ENCODE results near the gene GRAMD1A.
"Not testable (repeated sequence)": the region's sequence is repeated elsewhere in the genome, so short reads cannot be mapped to it uniquely, and the experiment has no call there.

GRAMD1A gene

GRCh38 chr19:34992582-34992981, 7.5 kb upstream of the GRAMD1A start:
- H3K4me1 ChIP-seq (ENCODE audit: control insufficient read depth in 2 of 2, insufficient read depth in 2 of 2, low read length in 2 of 2), result peaks cover 20 to 21% of the 10 kb centered on the region in 2 donors
- H3K4me3 ChIP-seq (ENCODE audit: low read length in 2 of 2); H3K27me3 ChIP-seq (ENCODE audit: control insufficient read depth in 2 of 2, insufficient read depth in 2 of 2, low read length in 2 of 2); H3K9me3 ChIP-seq (ENCODE audit: control insufficient read depth in 2 of 2, low read length in 2 of 2); H3K9ac ChIP-seq (ENCODE audit: low read depth in 1 of 2, low read length in 2 of 2); H3K27ac ChIP-seq (ENCODE audit: low read depth in 2 of 2, low read length in 2 of 2); H3K36me3 ChIP-seq (ENCODE audit: control insufficient read depth in 2 of 2, insufficient read depth in 2 of 2, low read length in 2 of 2): not testable (repeated sequence)

DNA sequence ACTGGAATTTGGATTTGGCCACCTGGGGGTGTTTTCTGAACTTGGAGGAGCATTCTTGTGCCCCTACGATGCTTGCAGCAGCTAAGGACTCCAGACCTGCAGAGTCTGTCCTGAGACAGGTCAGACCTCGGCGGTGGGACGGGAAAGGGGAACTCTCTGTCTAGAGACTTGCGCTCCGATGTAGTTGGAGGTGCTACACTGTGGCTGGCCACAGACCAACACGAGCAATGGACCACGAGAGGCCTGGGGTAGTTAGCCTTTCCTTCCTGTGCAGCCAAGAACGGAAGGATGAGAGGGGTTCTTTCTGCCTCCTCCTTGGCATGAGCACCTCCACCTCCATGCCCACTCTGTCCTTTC, 5.9 kb upstream of the GRAMD1A start:
- Histone ChIP-seq H3K9ac (ENCODE audit: low read depth in 1 of 2, low read length in 2 of 2) (peak overlapping the region in 1 of 2 donors; percentile 48), H3K9me3 (ENCODE audit: control insufficient read depth in 2 of 2, low read length in 2 of 2) (no peaks in the 10 kb centered on the region), H3K27me3 (ENCODE audit: control insufficient read depth in 2 of 2, insufficient read depth in 2 of 2, low read length in 2 of 2) (no peaks in the 10 kb centered on the region), H3K36me3 (ENCODE audit: control insufficient read depth in 2 of 2, insufficient read depth in 2 of 2, low read length in 2 of 2) (no peaks in the 10 kb centered on the region), H3K4me1 (ENCODE audit: control insufficient read depth in 2 of 2, insufficient read depth in 2 of 2, low read length in 2 of 2) (peaks cover 27% of the 10 kb centered on the region in 2 donors), H3K4me3 (ENCODE audit: low read length in 2 of 2) (no peak overlapping the region), H3K27ac (ENCODE audit: low read depth in 2 of 2, low read length in 2 of 2) (peak overlapping the region; percentile 64 to 74)

DNA sequence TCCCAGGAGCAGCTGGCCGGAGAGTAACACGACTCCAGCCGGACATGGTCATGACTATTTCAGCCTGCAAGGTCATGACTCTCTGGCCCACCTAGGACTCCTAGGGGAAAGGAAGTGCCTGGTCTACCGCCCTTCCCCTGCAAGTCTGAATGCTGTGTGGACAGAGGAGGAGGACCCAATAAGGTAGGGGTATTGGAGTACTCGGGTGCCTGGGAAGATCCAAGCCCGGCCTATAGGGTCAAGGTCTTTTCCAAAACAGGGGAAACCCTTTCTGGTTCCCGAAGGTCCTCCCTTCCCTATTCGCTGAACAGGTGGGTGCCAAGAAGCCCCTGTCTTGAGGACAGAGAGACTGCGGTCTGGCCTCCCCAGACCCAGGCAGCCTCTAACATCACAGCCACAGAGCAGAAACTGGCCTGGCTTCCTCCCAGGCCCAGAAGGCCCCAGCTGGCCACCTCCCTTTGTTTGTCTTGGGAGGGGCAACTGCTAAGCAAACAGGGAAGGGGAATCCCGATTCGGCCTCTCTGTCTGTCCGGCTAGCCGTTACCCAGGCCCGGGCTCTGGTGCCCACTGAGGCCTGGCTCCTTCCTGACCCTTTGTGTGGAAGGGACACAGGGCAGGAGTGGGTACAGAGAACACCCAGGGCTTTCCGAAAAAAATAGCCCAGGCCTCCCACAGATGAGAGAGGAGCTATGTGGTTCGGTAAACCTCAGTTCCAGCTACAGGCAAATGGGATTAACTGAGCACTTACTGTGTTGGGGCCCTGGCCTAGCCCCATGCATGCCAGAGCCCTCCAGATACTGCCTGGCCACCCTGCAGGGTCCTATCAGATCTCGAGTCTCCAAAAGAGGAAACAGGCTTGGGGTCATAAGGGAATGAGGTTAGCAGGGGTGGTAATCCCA, 5.2 kb upstream of the GRAMD1A start:
- H3K27me3 ChIP-seq (ENCODE audit: control insufficient read depth in 2 of 2, insufficient read depth in 2 of 2, low read length in 2 of 2), result no peaks in the 10 kb centered on the region
- H3K9ac ChIP-seq (ENCODE audit: low read depth in 1 of 2, low read length in 2 of 2), result peak overlapping the region in 1 of 2 donors; percentile 48
- peaks cover 32 to 34% of the 10 kb centered on the region in 2 donors for H3K4me1 ChIP-seq (ENCODE audit: control insufficient read depth in 2 of 2, insufficient read depth in 2 of 2, low read length in 2 of 2)
- H3K4me3 ChIP-seq (ENCODE audit: low read length in 2 of 2), result peak overlapping the region in 1 of 2 donors; percentile 9
- H3K27ac ChIP-seq (ENCODE audit: low read depth in 2 of 2, low read length in 2 of 2), result peak overlapping the region; percentile 64 to 74
- H3K9me3 ChIP-seq (ENCODE audit: control insufficient read depth in 2 of 2, low read length in 2 of 2), result no peaks in the 10 kb centered on the region
- no peaks in the 10 kb centered on the region for H3K36me3 ChIP-seq (ENCODE audit: control insufficient read depth in 2 of 2, insufficient read depth in 2 of 2, low read length in 2 of 2)

GRCh38 chr19:34995551-34995950, 4.6 kb upstream of the GRAMD1A start:
- Histone ChIP-seq H3K27ac (ENCODE audit: low read depth in 2 of 2, low read length in 2 of 2) (peak overlapping the region; percentile 64 to 74), H3K9me3 (ENCODE audit: control insufficient read depth in 2 of 2, low read length in 2 of 2) (no peaks in the 10 kb centered on the region), H3K27me3 (ENCODE audit: control insufficient read depth in 2 of 2, insufficient read depth in 2 of 2, low read length in 2 of 2) (no peaks in the 10 kb centered on the region), H3K9ac (ENCODE audit: low read depth in 1 of 2, low read length in 2 of 2) (no peak overlapping the region), H3K4me3 (ENCODE audit: low read length in 2 of 2) (no peak overlapping the region), H3K4me1 (ENCODE audit: control insufficient read depth in 2 of 2, insufficient read depth in 2 of 2, low read length in 2 of 2) (peaks cover 33 to 34% of the 10 kb centered on the region in 2 donors), H3K36me3 (ENCODE audit: control insufficient read depth in 2 of 2, insufficient read depth in 2 of 2, low read length in 2 of 2) (no peaks in the 10 kb centered on the region)

DNA sequence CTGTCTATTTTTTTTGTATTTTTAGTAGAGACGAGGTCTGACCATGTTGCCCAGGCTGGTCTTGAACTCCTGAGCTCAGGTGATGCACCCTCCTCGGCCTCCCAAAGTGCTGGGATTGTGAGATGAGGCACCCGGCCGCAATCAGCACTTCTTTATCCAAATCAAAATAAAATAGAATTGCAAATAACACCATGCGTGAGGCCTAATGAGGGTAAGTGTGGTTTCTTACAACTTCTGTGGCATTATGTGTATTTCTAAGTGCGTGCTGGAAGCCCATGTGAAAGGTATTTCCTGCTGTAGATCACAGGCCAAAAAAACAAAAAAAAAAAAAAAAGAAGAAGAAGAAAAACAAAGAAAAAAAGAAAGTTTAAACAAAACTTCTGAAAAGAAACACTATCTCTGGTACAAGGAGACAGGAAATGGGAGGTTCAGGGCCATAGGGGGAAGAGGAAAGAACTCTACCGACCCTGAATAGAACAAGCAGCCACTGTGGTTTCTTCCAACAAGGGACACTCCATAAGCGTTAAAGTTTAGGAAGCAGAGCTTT, 3.0 kb upstream of the GRAMD1A start:
- Histone ChIP-seq H3K27ac (ENCODE audit: low read depth in 2 of 2, low read length in 2 of 2) (peak overlapping the region in 1 of 2 donors; percentile 48), H3K9ac (ENCODE audit: low read depth in 1 of 2, low read length in 2 of 2) (no peak overlapping the region), H3K4me3 (ENCODE audit: low read length in 2 of 2) (no peak overlapping the region), H3K4me1 (ENCODE audit: control insufficient read depth in 2 of 2, insufficient read depth in 2 of 2, low read length in 2 of 2) (peaks cover 33 to 47% of the 10 kb centered on the region in 2 donors), H3K27me3 (ENCODE audit: control insufficient read depth in 2 of 2, insufficient read depth in 2 of 2, low read length in 2 of 2) (no peaks in the 10 kb centered on the region), H3K9me3 (ENCODE audit: control insufficient read depth in 2 of 2, low read length in 2 of 2) (no peaks in the 10 kb centered on the region), H3K36me3 (ENCODE audit: control insufficient read depth in 2 of 2, insufficient read depth in 2 of 2, low read length in 2 of 2) (no peaks in the 10 kb centered on the region)

DNA sequence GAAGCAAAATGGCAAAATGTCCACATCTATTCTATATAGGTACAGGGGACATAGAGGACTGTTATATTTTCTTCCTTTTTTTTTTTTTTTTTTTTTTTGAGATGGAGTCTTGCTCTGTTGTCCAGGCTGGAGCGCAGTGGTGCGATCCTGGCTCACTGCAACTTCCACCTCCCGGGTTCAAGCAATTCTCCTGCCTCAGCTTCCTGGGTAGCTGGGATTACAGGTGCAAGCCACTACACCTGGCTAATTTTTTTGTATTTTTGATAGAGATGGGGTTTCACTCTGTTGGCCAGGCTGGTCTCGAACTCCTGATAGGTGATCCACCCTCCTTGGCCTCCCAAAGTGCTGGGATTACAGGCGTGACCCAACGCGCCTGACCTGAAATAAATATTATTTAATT, 1.9 kb upstream of the GRAMD1A start:
- peaks cover 41 to 55% of the 10 kb centered on the region in 2 donors for H3K4me1 ChIP-seq (ENCODE audit: control insufficient read depth in 2 of 2, insufficient read depth in 2 of 2, low read length in 2 of 2)

GRCh38 chr19:34998777-34999497, 1.2 kb upstream of the GRAMD1A start:
- Histone ChIP-seq H3K27ac (ENCODE audit: low read depth in 2 of 2, low read length in 2 of 2) (peak overlapping the region; percentile 94 to 97), H3K27me3 (ENCODE audit: control insufficient read depth in 2 of 2, insufficient read depth in 2 of 2, low read length in 2 of 2) (no peaks in the 10 kb centered on the region), H3K9me3 (ENCODE audit: control insufficient read depth in 2 of 2, low read length in 2 of 2) (no peaks in the 10 kb centered on the region), H3K4me1 (ENCODE audit: control insufficient read depth in 2 of 2, insufficient read depth in 2 of 2, low read length in 2 of 2) (peaks cover 48 to 62% of the 10 kb centered on the region in 2 donors), H3K4me3 (ENCODE audit: low read length in 2 of 2) (peak overlapping the region; percentile 66 to 74), H3K9ac (ENCODE audit: low read depth in 1 of 2, low read length in 2 of 2) (peak overlapping the region; percentile 81 to 85), H3K36me3 (ENCODE audit: control insufficient read depth in 2 of 2, insufficient read depth in 2 of 2, low read length in 2 of 2) (peaks cover 0 to 3% of the 10 kb centered on the region in 2 donors)

More for the DNA sequence above, 1.9 kb upstream of the GRAMD1A start:
- not testable (repeated sequence) for H3K27me3 ChIP-seq (ENCODE audit: control insufficient read depth in 2 of 2, insufficient read depth in 2 of 2, low read length in 2 of 2); H3K4me3 ChIP-seq (ENCODE audit: low read length in 2 of 2); H3K36me3 ChIP-seq (ENCODE audit: control insufficient read depth in 2 of 2, insufficient read depth in 2 of 2, low read length in 2 of 2); H3K27ac ChIP-seq (ENCODE audit: low read depth in 2 of 2, low read length in 2 of 2); H3K9me3 ChIP-seq (ENCODE audit: control insufficient read depth in 2 of 2, low read length in 2 of 2); H3K9ac ChIP-seq (ENCODE audit: low read depth in 1 of 2, low read length in 2 of 2)

DNA sequence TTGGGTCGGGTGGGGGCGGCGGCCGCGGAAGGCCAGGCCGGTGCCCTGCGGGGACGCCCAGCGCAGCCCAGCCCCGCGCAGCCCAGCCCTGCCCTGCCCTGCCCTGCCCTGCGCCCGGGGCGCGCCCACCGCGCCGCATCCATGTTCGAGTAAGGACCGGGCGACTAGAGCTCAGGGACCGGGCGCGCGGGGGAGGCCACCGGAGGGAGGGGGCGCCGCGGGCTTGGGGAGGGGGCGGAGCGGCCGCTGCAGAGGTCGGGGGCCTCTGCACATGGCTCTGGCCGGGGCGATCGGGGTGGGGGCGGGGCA, 169 bp downstream of the GRAMD1A start:
- peak overlapping the region; percentile 94 to 97 for H3K27ac ChIP-seq (ENCODE audit: low read depth in 2 of 2, low read length in 2 of 2)

GRCh38 chr19:35000647-35001501, 751 bp downstream of the GRAMD1A start:
- H3K9ac ChIP-seq (ENCODE audit: low read depth in 1 of 2, low read length in 2 of 2), result peak overlapping the region; percentile 77 to 83
- no peaks in the 10 kb centered on the region for H3K9me3 ChIP-seq (ENCODE audit: control insufficient read depth in 2 of 2, low read length in 2 of 2)
- peaks cover 0 to 6% of the 10 kb centered on the region in 2 donors for H3K36me3 ChIP-seq (ENCODE audit: control insufficient read depth in 2 of 2, insufficient read depth in 2 of 2, low read length in 2 of 2)
- peak overlapping the region; percentile 72 to 82 for H3K4me3 ChIP-seq (ENCODE audit: low read length in 2 of 2)
- peak overlapping the region; percentile 94 to 97 for H3K27ac ChIP-seq (ENCODE audit: low read depth in 2 of 2, low read length in 2 of 2)
- no peaks in the 10 kb centered on the region for H3K27me3 ChIP-seq (ENCODE audit: control insufficient read depth in 2 of 2, insufficient read depth in 2 of 2, low read length in 2 of 2)
- H3K4me1 ChIP-seq (ENCODE audit: control insufficient read depth in 2 of 2, insufficient read depth in 2 of 2, low read length in 2 of 2), result peaks cover 49 to 62% of the 10 kb centered on the region in 2 donors

More for the DNA sequence above, 169 bp downstream of the GRAMD1A start:
- Histone ChIP-seq H3K27me3 (ENCODE audit: control insufficient read depth in 2 of 2, insufficient read depth in 2 of 2, low read length in 2 of 2) (no peaks in the 10 kb centered on the region), H3K36me3 (ENCODE audit: control insufficient read depth in 2 of 2, insufficient read depth in 2 of 2, low read length in 2 of 2) (peaks cover 0 to 3% of the 10 kb centered on the region in 2 donors), H3K4me1 (ENCODE audit: control insufficient read depth in 2 of 2, insufficient read depth in 2 of 2, low read length in 2 of 2) (peaks cover 47 to 62% of the 10 kb centered on the region in 2 donors), H3K9me3 (ENCODE audit: control insufficient read depth in 2 of 2, low read length in 2 of 2) (no peaks in the 10 kb centered on the region), H3K4me3 (ENCODE audit: low read length in 2 of 2) (peak overlapping the region in 1 of 2 donors; percentile 72), H3K9ac (ENCODE audit: low read depth in 1 of 2, low read length in 2 of 2) (peak overlapping the region in 1 of 2 donors; percentile 77)

Data from mucosa of rectum (tissue), 2 donors.